Measurements from ENCODE around the gene ATP11A.

ATP11A gene

GRCh38 chr13:112876305-112877000 is 186.6 kb downstream of the ATP11A start:
- no peaks in the 10 kb centered on the region for H3K4me1 ChIP-seq (ENCODE audit: insufficient read depth, poor library complexity, severe bottlenecking)
- ATAC-seq (ENCODE audit: low read depth) (no peak), DNase-seq (ENCODE audit: low spot score) (no peak)
- no peaks in the 10 kb centered on the region for H3K36me3 ChIP-seq (ENCODE audit: low read depth)
- H3K27ac ChIP-seq (ENCODE audit: poor library complexity, severe bottlenecking): no peak overlapping the region
- H3K27me3 ChIP-seq (ENCODE audit: insufficient read depth, poor library complexity, severe bottlenecking): no peaks in the 10 kb centered on the region
- H3K9me3 ChIP-seq (ENCODE audit: severe bottlenecking): no peaks in the 10 kb centered on the region
- no peak for TF ChIP-seq CTCF (IDR thresholded peaks at IDR 0.05; ENCODE audit: poor library complexity, severe bottlenecking)
- H3K4me3 ChIP-seq (ENCODE audit: severe bottlenecking): no peak overlapping the region

GRCh38 chr13:112877066-112877465 is 187.2 kb downstream of the ATP11A start:
- no peaks in the 10 kb centered on the region for H3K9me3 ChIP-seq (ENCODE audit: severe bottlenecking)
- no peak overlapping the region for H3K4me3 ChIP-seq (ENCODE audit: severe bottlenecking)
- DNase-seq (ENCODE audit: low spot score) (no peak), ATAC-seq (ENCODE audit: low read depth) (no peak)
- H3K27me3 ChIP-seq (ENCODE audit: insufficient read depth, poor library complexity, severe bottlenecking): no peaks in the 10 kb centered on the region
- no peak overlapping the region for H3K27ac ChIP-seq (ENCODE audit: poor library complexity, severe bottlenecking)
- no peak for TF ChIP-seq CTCF (IDR thresholded peaks at IDR 0.05; ENCODE audit: poor library complexity, severe bottlenecking)
- no peaks in the 10 kb centered on the region for H3K4me1 ChIP-seq (ENCODE audit: insufficient read depth, poor library complexity, severe bottlenecking)
- no peaks in the 10 kb centered on the region for H3K36me3 ChIP-seq (ENCODE audit: low read depth)

- H3K9me3 ChIP-seq (ENCODE audit: severe bottlenecking): no peaks in the 10 kb centered on the region
- H3K4me3 ChIP-seq (ENCODE audit: severe bottlenecking): no peak overlapping the region
- no peak for TF ChIP-seq CTCF (IDR thresholded peaks at IDR 0.05; ENCODE audit: poor library complexity, severe bottlenecking)
- no peak for ATAC-seq (ENCODE audit: low read depth)
- no peaks in the 10 kb centered on the region for H3K27me3 ChIP-seq (ENCODE audit: insufficient read depth, poor library complexity, severe bottlenecking)
- no peaks in the 10 kb centered on the region for H3K36me3 ChIP-seq (ENCODE audit: low read depth)
- peak; percentile 21 for DNase-seq (ENCODE audit: low spot score)
- H3K4me1 ChIP-seq (ENCODE audit: insufficient read depth, poor library complexity, severe bottlenecking): no peaks in the 10 kb centered on the region
- H3K27ac ChIP-seq (ENCODE audit: poor library complexity, severe bottlenecking): no peak overlapping the region
Measured at GRCh38 chr13:112877539-112877938, 187.7 kb downstream of the ATP11A start.

GRCh38 chr13:112877976-112878955 is 188.4 kb downstream of the ATP11A start:
- ATAC-seq (ENCODE audit: low read depth): no peak
- H3K9me3 ChIP-seq (ENCODE audit: severe bottlenecking): no peaks in the 10 kb centered on the region
- no peaks in the 10 kb centered on the region for H3K36me3 ChIP-seq (ENCODE audit: low read depth)
- no peak overlapping the region for H3K4me3 ChIP-seq (ENCODE audit: severe bottlenecking)
- no peaks in the 10 kb centered on the region for H3K27me3 ChIP-seq (ENCODE audit: insufficient read depth, poor library complexity, severe bottlenecking)
- no peaks in the 10 kb centered on the region for H3K4me1 ChIP-seq (ENCODE audit: insufficient read depth, poor library complexity, severe bottlenecking)
- no peak for TF ChIP-seq CTCF (IDR thresholded peaks at IDR 0.05; ENCODE audit: poor library complexity, severe bottlenecking)
- no peak overlapping the region for H3K27ac ChIP-seq (ENCODE audit: poor library complexity, severe bottlenecking)
- DNase-seq (ENCODE audit: low spot score): peak; percentile 27

Data from RWPE2 (cell line).